HepG2 (cell line): ENCODE measurements around the gene TBCCD1. TPM values are rescaled to one million over a fixed set of nuclear protein-coding genes. Genes with fewer than 3 reads are reported as not detected.
A peak's percentile ranks its signal among the peaks of the same experiment; 100 is the strongest.

Experiments used
- ATAC-seq: fragments of 200-7000 bp; cut with Tn5 transposase; 3 replicates; pipeline ENCODE4 v1.9.1; 2020; ENCODE audit warnings: mild to moderate bottlenecking, moderate library complexity
- BruUV-seq: library from RNA; stranded (reverse); fragments of 400-500 nt; replicated peaks from 2 replicates; lab custom pipeline; 2021; lab: Mats Ljungman, UMichigan
- CTCF ChIA-PET: fragments of 300-600 bp; formaldehyde crosslinking; extraction: SDS; loops from one replicate; lab custom pipeline; 2021; ENCODE audit warnings: low total read pairs, inconsistent platforms, low intra/inter-chr PET ratio; lab: Yijun Ruan, JAX
- POLR2A ChIA-PET: fragments of 350-600 bp; sonication (Branson Sonifier 250); formaldehyde crosslinking; loops from one replicate; lab custom pipeline; 2020; ENCODE audit warnings: antibody characterized with exemption, inconsistent platforms; lab: Yijun Ruan, JAX
- DNase-seq: peaks from one replicate; pipeline ENCODE4 v3.0.0-alpha.2; 2015; ENCODE audit warnings: low spot score
- FAIRE-seq: peaks from 3 replicates; lab custom pipeline; 2011; peaks lifted over from hg19 to GRCh38; lab: Jason Lieb, UNC
- H2AFZ ChIP-seq: one replicate; pipeline ENCODE4 v1.6.1; 2011; ENCODE audit warnings: low read length, inconsistent platforms
- H3K27ac ChIP-seq: fragments of 300-600 bp; 3 replicates; pipeline ENCODE4 v1.8.0; 2011; ENCODE audit warnings: mixed run types, mild to moderate bottlenecking, mixed read lengths, low read length, inconsistent platforms; ENCODE audit not compliant: insufficient read depth; ENCODE audit errors: extremely low read length
- H3K27me3 ChIP-seq, 2 experiments: fragments of 200-600 bp in 1 of 2; 2 replicates in 1 of 2; 3 replicates in 1 of 2; pipeline versions ENCODE4 v1.6.0 to v1.8.0; 2011; ENCODE audit warnings: low read length in 2 of 2, mild to moderate bottlenecking in 2 of 2, moderate library complexity in 2 of 2, inconsistent platforms in 1 of 2; ENCODE audit not compliant: insufficient read depth in 2 of 2, control insufficient read depth in 1 of 2
- H3K36me3 ChIP-seq, 2 experiments: fragments of 200-600 bp in 1 of 2; replicated peaks in 1 of 2; 2 replicates in 1 of 2; 3 replicates in 1 of 2; pipeline versions ENCODE4 v1.5.1 to v1.8.0; 2011; ENCODE audit warnings: low read length in 2 of 2, inconsistent platforms in 1 of 2; ENCODE audit not compliant: insufficient read depth in 2 of 2, control insufficient read depth in 1 of 2
- H3K4me1 ChIP-seq: 2 replicates; pipeline ENCODE4 v1.5.1; 2012; ENCODE audit warnings: low read length, inconsistent platforms; ENCODE audit not compliant: insufficient read depth
- H3K4me2 ChIP-seq: 2 replicates; pipeline ENCODE4 v1.6.0; 2011; ENCODE audit warnings: low read depth, low read length, inconsistent platforms
- H3K4me3 ChIP-seq, 3 experiments: fragments of 200-600 bp in 1 of 3; sonication (generic), shearing (Covaris generic) in 1 of 3; replicated peaks in 1 of 3; 2 replicates each; pipeline ENCODE4 v1.5.1; 2011 to 2016; ENCODE audit warnings: low read length in 3 of 3, inconsistent platforms in 2 of 3, low read depth in 2 of 3, mild to moderate bottlenecking in 2 of 3, control low read depth in 1 of 3, mixed read lengths in 1 of 3; ENCODE audit not compliant: insufficient read depth in 1 of 3
- H3K79me2 ChIP-seq: one replicate; pipeline ENCODE4 v1.6.1; 2011; ENCODE audit warnings: low read length, inconsistent platforms; ENCODE audit not compliant: insufficient read depth
- H3K9ac ChIP-seq: 2 replicates; pipeline ENCODE4 v1.6.0; 2011; ENCODE audit warnings: mild to moderate bottlenecking, low read depth, low read length, inconsistent platforms; ENCODE audit not compliant: insufficient read depth
- H3K9me3 ChIP-seq: 2 replicates; pipeline ENCODE4 v1.5.1; 2012; ENCODE audit warnings: mild to moderate bottlenecking, low read length
- H4K20me1 ChIP-seq: 2 replicates; pipeline ENCODE4 v1.6.0; 2011; ENCODE audit warnings: inconsistent platforms, mild to moderate bottlenecking, low read length, moderate library complexity; ENCODE audit not compliant: insufficient read depth
- CBX5 ChIP-seq: sonication (generic); formaldehyde crosslinking; IDR thresholded peaks from 2 replicates; pipeline ENCODE4 v1.4.0; 2020; ENCODE audit warnings: missing genetic modification reagents, borderline replicate concordance
- FOXA3 ChIP-seq: IDR thresholded peaks from 2 replicates; pipeline ENCODE4 v1.6.1; 2016; ENCODE audit warnings: missing genetic modification reagents, missing compliant biosample characterization
- FOXP1 ChIP-seq, 2 experiments: fragments of 450-650 bp in 1 of 2; IDR thresholded peaks; 2 replicates each; pipeline ENCODE4 v1.6.1; 2017 to 2018; ENCODE audit warnings: antibody characterized with exemption in 1 of 2
- IKZF1 ChIP-seq: fragments of 450-650 bp; IDR thresholded peaks from 2 replicates; pipeline ENCODE4 v1.7.1; 2016
- NCOR1 ChIP-seq: fragments of 200-600 bp; sonication (generic); IDR thresholded peaks from 2 replicates; pipeline ENCODE4 v1.7.0; 2017; ENCODE audit warnings: antibody characterized with exemption, low read length, borderline replicate concordance
- NR2F6 ChIP-seq, 2 experiments: IDR thresholded peaks; 2 replicates each; pipeline ENCODE4 v1.6.1; 2016; ENCODE audit warnings: antibody characterized with exemption in 1 of 2, mild to moderate bottlenecking in 1 of 2
- PCBP2 ChIP-seq: fragments of 200-400 bp; formaldehyde crosslinking; optimal IDR thresholded peaks from 2 replicates; pipeline ENCODE3; 2018; ENCODE audit warnings: low read length, low read depth; ENCODE audit not compliant: poor library complexity, severe bottlenecking
- ZNF124 ChIP-seq: sonication (generic); formaldehyde crosslinking; IDR thresholded peaks from 2 replicates; pipeline ENCODE4 v1.4.0; 2020; ENCODE audit warnings: missing genetic modification reagents
- ZNF317 ChIP-seq: sonication (generic); formaldehyde crosslinking; IDR thresholded peaks from 2 replicates; pipeline ENCODE4 v1.5.0; 2020; ENCODE audit warnings: mild to moderate bottlenecking, missing genetic modification reagents
- ZNF761 ChIP-seq: sonication (generic); formaldehyde crosslinking; conservative IDR thresholded peaks from 2 replicates; pipeline ENCODE4 v1.4.0; 2020; ENCODE audit warnings: mild to moderate bottlenecking, missing genetic modification reagents
- ZZZ3 ChIP-seq: sonication (generic); formaldehyde crosslinking; IDR thresholded peaks from 2 replicates; pipeline ENCODE4 v1.4.0; 2020; ENCODE audit warnings: missing genetic modification reagents, mild to moderate bottlenecking, borderline replicate concordance
- WGBS: methylation state at CpG from one replicate; pipeline ENCODE4 v1.1.6; 2017; ENCODE audit warnings: low lambda C conversion rate; 5-methylcytosine and 5-hydroxymethylcytosine counted together
- in situ Hi-C: cut with HindIII; loops from 2 replicates; pipeline ENCODE4 v1.10.0; 2017; ENCODE audit warnings: low pct_unique_long_range_greater_than_20kb; ENCODE audit not compliant: extremely low pct_ligation_motif_present
- intact Hi-C: fragments of 100-400 bp; cut with micrococcal nuclease; formaldehyde crosslinking; loops from one replicate; pipeline ENCODE4 v1.10.0; 2022; ENCODE audit not compliant: unreplicated experiment
- polyA plus RNA-seq, 8 experiments: library from polyadenylated mRNA; depleted of rRNA in 3 of 8; stranded (reverse) in 7 of 8; unstranded in 1 of 8; fragments of >200 nt; fragmentation: Illumina TruSeq in 4 of 8; extraction: Trizol in 4 of 8; gene quantifications; 2 replicates each; pipeline versions ENCODE4 v1.2.1 to v1.2.3, GENCODE V29; 2011 to 2016; ENCODE audit warnings: low read depth in 4 of 8, missing spikeins in 1 of 8, mixed read lengths in 1 of 8; ENCODE audit not compliant: insufficient read depth in 1 of 8
- total RNA-seq, 5 experiments: library from RNA; depleted of rRNA; stranded (reverse); fragments of >200 nt; fragmentation: Illumina TruSeq; extraction: Trizol; gene quantifications; 2 replicates each; pipeline ENCODE4 v1.2.3, GENCODE V29; 2016; ENCODE audit warnings: low read depth in 1 of 5
- TF ChIP-seq, protein P1 (sequence below): sonication (generic); formaldehyde crosslinking; IDR thresholded peaks from 2 replicates; pipeline ENCODE4 v1.8.1; 2022; ENCODE audit warnings: mild to moderate bottlenecking, missing genetic modification reagents
- TF ChIP-seq, protein P2 (sequence below): sonication (generic); formaldehyde crosslinking; IDR thresholded peaks from 2 replicates; pipeline ENCODE4 v1.9.0; 2021; ENCODE audit warnings: missing genetic modification reagents, borderline replicate concordance
- TF ChIP-seq, protein P3 (sequence below): sonication (generic); formaldehyde crosslinking; IDR thresholded peaks from 2 replicates; pipeline ENCODE4 v1.5.0; 2020; ENCODE audit warnings: missing genetic modification reagents
- TF ChIP-seq, protein P4 (sequence below): sonication (generic); formaldehyde crosslinking; IDR thresholded peaks from 2 replicates; pipeline ENCODE4 v1.4.0; 2020; ENCODE audit warnings: missing genetic modification reagents, mild to moderate bottlenecking, borderline replicate concordance
- TF ChIP-seq, protein P5 (sequence below): IDR thresholded peaks from 2 replicates; pipeline ENCODE4 v1.6.1; 2016; ENCODE audit warnings: control low read depth

Gene TBCCD1
- total and polyA plus RNA-seq, 2 of the 13 experiments (the other 11 are each of a cell fraction or from before 2014, with no cell fraction given) = 13.6 to 16.2 TPM

DNA sequence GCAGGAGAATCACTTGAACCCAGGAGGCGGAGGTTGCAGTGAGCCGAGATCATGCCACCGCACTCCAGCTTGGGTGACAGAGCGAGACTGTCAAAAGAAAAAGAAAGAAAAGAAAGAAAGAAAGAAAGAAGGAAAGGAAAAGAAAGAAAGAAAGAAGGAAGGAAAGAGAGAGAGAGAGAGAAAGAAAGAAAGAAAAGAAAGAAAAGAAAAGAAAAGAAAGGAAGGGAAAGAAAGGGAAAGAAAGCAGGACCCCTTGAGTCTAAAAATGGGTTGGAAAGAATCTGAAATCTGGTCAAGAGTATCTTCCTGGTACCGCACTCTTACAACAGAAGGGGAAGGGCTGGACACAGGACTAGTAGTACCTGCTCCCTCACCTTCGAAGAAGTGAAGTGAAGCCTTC lies 42.5 kb downstream of the TBCCD1 start (continued):
- TF ChIP-seq ZNF317 = no peak
- TF ChIP-seq, protein P1, sequence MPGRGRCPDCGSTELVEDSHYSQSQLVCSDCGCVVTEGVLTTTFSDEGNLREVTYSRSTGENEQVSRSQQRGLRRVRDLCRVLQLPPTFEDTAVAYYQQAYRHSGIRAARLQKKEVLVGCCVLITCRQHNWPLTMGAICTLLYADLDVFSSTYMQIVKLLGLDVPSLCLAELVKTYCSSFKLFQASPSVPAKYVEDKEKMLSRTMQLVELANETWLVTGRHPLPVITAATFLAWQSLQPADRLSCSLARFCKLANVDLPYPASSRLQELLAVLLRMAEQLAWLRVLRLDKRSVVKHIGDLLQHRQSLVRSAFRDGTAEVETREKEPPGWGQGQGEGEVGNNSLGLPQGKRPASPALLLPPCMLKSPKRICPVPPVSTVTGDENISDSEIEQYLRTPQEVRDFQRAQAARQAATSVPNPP (CRISPR knock-in tag) = no peak
- TF ChIP-seq ZZZ3 (CRISPR knock-in tag) = no peak
- TF ChIP-seq, protein P2, sequence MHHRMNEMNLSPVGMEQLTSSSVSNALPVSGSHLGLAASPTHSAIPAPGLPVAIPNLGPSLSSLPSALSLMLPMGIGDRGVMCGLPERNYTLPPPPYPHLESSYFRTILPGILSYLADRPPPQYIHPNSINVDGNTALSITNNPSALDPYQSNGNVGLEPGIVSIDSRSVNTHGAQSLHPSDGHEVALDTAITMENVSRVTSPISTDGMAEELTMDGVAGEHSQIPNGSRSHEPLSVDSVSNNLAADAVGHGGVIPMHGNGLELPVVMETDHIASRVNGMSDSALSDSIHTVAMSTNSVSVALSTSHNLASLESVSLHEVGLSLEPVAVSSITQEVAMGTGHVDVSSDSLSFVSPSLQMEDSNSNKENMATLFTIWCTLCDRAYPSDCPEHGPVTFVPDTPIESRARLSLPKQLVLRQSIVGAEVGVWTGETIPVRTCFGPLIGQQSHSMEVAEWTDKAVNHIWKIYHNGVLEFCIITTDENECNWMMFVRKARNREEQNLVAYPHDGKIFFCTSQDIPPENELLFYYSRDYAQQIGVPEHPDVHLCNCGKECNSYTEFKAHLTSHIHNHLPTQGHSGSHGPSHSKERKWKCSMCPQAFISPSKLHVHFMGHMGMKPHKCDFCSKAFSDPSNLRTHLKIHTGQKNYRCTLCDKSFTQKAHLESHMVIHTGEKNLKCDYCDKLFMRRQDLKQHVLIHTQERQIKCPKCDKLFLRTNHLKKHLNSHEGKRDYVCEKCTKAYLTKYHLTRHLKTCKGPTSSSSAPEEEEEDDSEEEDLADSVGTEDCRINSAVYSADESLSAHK (CRISPR knock-in tag) = no peak
- TF ChIP-seq IKZF1 = no peak
- TF ChIP-seq CBX5 (CRISPR knock-in tag) = no peak
- no peak for TF ChIP-seq ZNF124 (CRISPR knock-in tag)
- no peak for TF ChIP-seq FOXA3
- no peak for TF ChIP-seq FOXP1 (IDR thresholded peaks at IDR 0.05)
- no peak for TF ChIP-seq FOXP1 (CRISPR knock-in tag; IDR thresholded peaks at IDR 0.05)
- no peak for TF ChIP-seq ZNF761
- TF ChIP-seq, all 625 proteins: peak for 0

DNA sequence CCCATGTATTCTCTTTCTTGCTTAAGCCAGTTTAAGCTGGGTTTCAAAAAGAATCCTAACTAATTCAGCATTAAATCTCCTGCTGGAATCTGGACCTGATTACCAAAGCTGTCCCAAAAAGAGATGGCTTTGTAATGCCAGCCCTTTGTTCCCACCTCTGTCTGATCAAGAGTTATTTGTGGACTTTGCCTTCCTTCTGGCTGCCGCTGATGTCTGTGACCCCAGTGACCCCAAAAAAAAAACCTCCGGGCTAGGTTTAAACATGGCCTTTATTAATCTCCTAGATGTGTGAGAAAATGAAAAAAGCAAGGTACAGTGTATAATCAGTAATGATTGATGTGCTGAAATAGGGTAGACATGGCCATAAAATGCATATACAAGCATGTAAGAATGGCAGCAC lies 43.7 kb downstream of the TBCCD1 start:
- H3K36me3 ChIP-seq = no peaks in the 10 kb centered on the region
- H3K9me3 ChIP-seq = no peaks in the 10 kb centered on the region
- H3K9ac ChIP-seq = no peak overlapping the region
- peak overlapping the region; percentile 20; the same call in 1 of the 2 replicates for H3K4me2 ChIP-seq
- no peaks in the 10 kb centered on the region for H3K79me2 ChIP-seq
- H3K27me3 ChIP-seq = 0 out of 5 replicates have a peak, but pooled peaks cover 0 to 1% of the 10 kb centered on the region in 2 experiments
- 0% methylated on average over 2 of the region's 2 CpGs for WGBS
- ChIA-PET POLR2A (no interaction called here), CTCF (no interaction called here)
- peak; percentile 33 for DNase-seq
- no peak overlapping the region for H2AFZ ChIP-seq
- FAIRE-seq = no peak
- ATAC-seq = no peak
- no peak overlapping the region for H3K4me3 ChIP-seq
- in situ Hi-C loops = no loop called here
- intact Hi-C loops = no loop called here
- peaks cover 58% of the 10 kb centered on the region for H3K4me1 ChIP-seq
- no peaks in the 10 kb centered on the region for H4K20me1 ChIP-seq
- no TSS peak for BruUV-seq
- no peak overlapping the region for H3K27ac ChIP-seq
- TF ChIP-seq PCBP2 (no peak), NR2F6 (IDR thresholded peaks at IDR 0.05) (peak; percentile 71), NR2F6 (CRISPR knock-in tag; IDR thresholded peaks at IDR 0.05) (peak; percentile 47; the same call in 1 of the 2 replicates), NCOR1 (0 out of 2 replicates have a peak, but pooled peaks have one; percentile 19)
- TF ChIP-seq, protein P3, sequence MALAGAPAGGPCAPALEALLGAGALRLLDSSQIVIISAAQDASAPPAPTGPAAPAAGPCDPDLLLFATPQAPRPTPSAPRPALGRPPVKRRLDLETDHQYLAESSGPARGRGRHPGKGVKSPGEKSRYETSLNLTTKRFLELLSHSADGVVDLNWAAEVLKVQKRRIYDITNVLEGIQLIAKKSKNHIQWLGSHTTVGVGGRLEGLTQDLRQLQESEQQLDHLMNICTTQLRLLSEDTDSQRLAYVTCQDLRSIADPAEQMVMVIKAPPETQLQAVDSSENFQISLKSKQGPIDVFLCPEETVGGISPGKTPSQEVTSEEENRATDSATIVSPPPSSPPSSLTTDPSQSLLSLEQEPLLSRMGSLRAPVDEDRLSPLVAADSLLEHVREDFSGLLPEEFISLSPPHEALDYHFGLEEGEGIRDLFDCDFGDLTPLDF = no peak
- TF ChIP-seq, protein P4, sequence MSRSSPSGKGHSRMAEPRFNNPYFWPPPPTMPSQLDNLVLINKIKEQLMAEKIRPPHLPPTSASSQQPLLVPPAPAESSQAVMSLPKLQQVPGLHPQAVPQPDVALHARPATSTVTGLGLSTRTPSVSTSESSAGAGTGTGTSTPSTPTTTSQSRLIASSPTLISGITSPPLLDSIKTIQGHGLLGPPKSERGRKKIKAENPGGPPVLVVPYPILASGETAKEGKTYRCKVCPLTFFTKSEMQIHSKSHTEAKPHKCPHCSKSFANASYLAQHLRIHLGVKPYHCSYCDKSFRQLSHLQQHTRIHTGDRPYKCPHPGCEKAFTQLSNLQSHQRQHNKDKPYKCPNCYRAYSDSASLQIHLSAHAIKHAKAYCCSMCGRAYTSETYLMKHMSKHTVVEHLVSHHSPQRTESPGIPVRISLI (CRISPR knock-in tag) = peak; percentile 49; the same call in 1 of the 2 replicates
- TF ChIP-seq, protein P5, sequence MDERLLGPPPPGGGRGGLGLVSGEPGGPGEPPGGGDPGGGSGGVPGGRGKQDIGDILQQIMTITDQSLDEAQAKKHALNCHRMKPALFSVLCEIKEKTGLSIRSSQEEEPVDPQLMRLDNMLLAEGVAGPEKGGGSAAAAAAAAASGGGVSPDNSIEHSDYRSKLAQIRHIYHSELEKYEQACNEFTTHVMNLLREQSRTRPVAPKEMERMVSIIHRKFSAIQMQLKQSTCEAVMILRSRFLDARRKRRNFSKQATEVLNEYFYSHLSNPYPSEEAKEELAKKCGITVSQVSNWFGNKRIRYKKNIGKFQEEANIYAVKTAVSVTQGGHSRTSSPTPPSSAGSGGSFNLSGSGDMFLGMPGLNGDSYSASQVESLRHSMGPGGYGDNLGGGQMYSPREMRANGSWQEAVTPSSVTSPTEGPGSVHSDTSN (CRISPR knock-in tag) = no peak
